GM12865 (cell line): ENCODE measurements around the gene SNX14.
"Not testable (repeated sequence)": the region's sequence is repeated elsewhere in the genome, so short reads cannot be mapped to it uniquely, and the experiment has no call there.

Experiments used
- DNase-seq: peaks from one replicate; pipeline ENCODE4 v3.0.0; 2010; ENCODE audit warnings: low read depth
- H3K4me3 ChIP-seq: 2 replicates; pipeline ENCODE4 v1.5.1; 2011; ENCODE audit warnings: mild to moderate bottlenecking, low read depth, low read length, control low read depth
- TF ChIP-seq, protein P1 (sequence below): IDR thresholded peaks from 2 replicates; pipeline ENCODE4 v1.5.1; 2011; ENCODE audit warnings: low read length, control low read depth, low read depth, inconsistent platforms; ENCODE audit not compliant: insufficient read depth; ENCODE audit errors: missing control alignments

The SNX14 gene

GRCh38 chr6:85632164-85632942, 38.7 kb upstream of the SNX14 start:
- TF ChIP-seq, protein P1, sequence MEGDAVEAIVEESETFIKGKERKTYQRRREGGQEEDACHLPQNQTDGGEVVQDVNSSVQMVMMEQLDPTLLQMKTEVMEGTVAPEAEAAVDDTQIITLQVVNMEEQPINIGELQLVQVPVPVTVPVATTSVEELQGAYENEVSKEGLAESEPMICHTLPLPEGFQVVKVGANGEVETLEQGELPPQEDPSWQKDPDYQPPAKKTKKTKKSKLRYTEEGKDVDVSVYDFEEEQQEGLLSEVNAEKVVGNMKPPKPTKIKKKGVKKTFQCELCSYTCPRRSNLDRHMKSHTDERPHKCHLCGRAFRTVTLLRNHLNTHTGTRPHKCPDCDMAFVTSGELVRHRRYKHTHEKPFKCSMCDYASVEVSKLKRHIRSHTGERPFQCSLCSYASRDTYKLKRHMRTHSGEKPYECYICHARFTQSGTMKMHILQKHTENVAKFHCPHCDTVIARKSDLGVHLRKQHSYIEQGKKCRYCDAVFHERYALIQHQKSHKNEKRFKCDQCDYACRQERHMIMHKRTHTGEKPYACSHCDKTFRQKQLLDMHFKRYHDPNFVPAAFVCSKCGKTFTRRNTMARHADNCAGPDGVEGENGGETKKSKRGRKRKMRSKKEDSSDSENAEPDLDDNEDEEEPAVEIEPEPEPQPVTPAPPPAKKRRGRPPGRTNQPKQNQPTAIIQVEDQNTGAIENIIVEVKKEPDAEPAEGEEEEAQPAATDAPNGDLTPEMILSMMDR = no peak
- DNase-seq = no peak
- H3K4me3 ChIP-seq = no peak overlapping the region

DNA sequence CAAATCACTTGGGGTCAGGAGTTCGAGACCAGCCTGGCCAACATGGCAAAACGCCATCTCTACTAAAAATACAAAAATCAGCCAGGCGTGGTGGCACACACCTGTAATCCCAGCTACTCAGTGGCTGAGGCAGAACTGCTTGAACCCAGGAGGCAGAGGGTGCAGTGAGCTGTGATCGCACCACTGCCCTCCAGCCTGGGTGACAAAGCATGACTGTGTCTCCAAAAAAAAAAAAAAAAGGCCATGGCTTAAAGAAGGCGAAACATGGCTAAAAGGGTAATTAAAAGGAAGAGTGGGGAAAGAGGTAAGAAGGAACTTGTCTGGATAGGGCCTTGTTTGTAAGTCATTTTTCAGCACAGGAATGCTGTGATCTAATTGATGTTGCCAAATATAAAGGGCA, 37.5 kb upstream of the SNX14 start:
- not testable (repeated sequence) for H3K4me3 ChIP-seq, DNase-seq

GRCh38 chr6:85628353-85628752, 34.7 kb upstream of the SNX14 start:
- H3K4me3 ChIP-seq = no peak overlapping the region
- no peak for DNase-seq
- TF ChIP-seq, protein P1 = no peak

GRCh38 chr6:85620308-85620707, 26.6 kb upstream of the SNX14 start:
- no peak for DNase-seq
- TF ChIP-seq, protein P1 = no peak
- H3K4me3 ChIP-seq = no peak overlapping the region

DNA sequence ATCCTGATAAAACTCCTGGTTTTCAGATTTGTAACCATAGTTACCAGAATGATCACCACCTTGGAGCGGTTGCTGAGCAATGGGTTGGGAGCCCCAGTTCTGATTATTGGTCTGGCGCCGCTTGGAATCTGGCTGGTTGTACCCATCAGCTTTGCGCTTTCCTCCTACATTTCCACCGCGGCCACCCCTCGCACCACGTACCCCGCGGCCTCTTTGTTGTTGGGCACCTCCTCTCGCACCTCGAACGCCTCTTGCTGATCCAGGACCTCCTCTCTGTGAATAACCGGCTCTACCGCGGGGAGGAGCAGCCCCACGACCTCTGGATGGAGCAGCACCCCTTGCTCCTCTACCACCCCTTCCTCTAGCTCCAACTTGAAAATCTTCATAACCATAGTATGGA, 21.1 kb upstream of the SNX14 start:
- no peak overlapping the region for H3K4me3 ChIP-seq
- TF ChIP-seq, protein P1 = no peak
- no peak for DNase-seq

DNA sequence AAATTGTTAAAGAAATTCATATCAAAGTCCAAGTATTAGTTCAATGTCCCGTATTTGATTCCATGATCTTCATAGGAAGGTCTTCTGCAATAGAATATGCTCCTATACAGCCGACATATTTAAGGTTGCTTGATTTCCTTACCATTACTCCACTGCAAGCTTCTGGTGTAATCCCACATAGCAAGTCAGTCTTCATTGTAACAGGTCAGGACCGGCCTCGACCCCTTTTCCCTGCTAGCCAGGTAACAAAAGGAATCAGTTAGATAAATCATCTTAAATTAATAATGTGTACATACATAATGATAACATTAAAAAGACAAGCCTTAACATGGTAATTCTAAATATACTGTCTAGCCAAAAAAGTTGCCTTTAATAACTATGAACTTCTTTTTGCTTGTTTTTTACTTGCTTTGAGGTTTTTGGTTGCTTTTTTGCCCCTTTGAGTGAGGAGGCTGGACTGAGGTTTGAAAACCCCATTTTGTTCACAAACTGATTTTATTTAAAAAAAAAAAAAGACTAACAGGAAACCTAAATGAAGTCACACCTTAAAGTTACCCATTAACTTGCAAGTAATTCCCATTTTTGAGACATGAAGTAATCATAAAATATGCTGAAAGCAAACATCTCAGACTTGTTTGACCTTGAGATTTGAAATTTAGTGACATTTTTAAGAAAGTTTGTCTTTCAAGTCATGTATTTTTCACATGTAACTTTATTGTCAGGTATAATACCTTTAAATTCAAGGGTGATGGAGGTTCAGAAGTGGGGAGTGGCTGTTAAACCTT, 19.2 kb upstream of the SNX14 start:
- DNase-seq = no peak
- no peak overlapping the region for H3K4me3 ChIP-seq
- TF ChIP-seq, protein P1 = no peak

GRCh38 chr6:85610182-85610895, 16.7 kb upstream of the SNX14 start:
- no peak for DNase-seq
- TF ChIP-seq, protein P1 = no peak
- H3K4me3 ChIP-seq = no peak overlapping the region
